IPS DF 6.9 (cell line): ENCODE data around the gene RNF151.

Experiments used
- DNase-seq: peaks from one replicate; pipeline ENCODE4 v3.0.0-alpha.2; 2013; ENCODE audit warnings: low read depth, low spot score
- H3K27ac ChIP-seq: one replicate; pipeline ENCODE4 v1.5.1; 2013; ENCODE audit warnings: low read length, control low read depth
- H3K27me3 ChIP-seq: 2 replicates; pipeline ENCODE4 v1.6.1; 2013; ENCODE audit warnings: mild to moderate bottlenecking, low read length; ENCODE audit not compliant: control insufficient read depth, insufficient read depth
- H3K36me3 ChIP-seq: 2 replicates; pipeline ENCODE4 v1.6.1; 2013; ENCODE audit warnings: low read length; ENCODE audit not compliant: control insufficient read depth, insufficient read depth
- H3K4me1 ChIP-seq: 2 replicates; pipeline ENCODE4 v1.6.1; 2013; ENCODE audit warnings: low read length; ENCODE audit not compliant: control insufficient read depth, insufficient read depth
- H3K4me3 ChIP-seq: 2 replicates; pipeline ENCODE4 v1.5.1; 2013; ENCODE audit warnings: mild to moderate bottlenecking, low read length
- H3K9me3 ChIP-seq: 2 replicates; pipeline ENCODE4 v1.6.1; 2013; ENCODE audit warnings: low read length, inconsistent platforms; ENCODE audit not compliant: control insufficient read depth, insufficient read depth
- WGBS: extraction: QIAGEN DNeasy Blood & Tissue Kit; methylation state at CpG from one replicate; pipeline ENCODE4 v1.1.7; 2013; ENCODE audit warnings: mixed read lengths, missing lambda C conversion rate; ENCODE audit not compliant: insufficient read length, insufficient coverage; 5-methylcytosine and 5-hydroxymethylcytosine counted together

The RNF151 gene

GRCh38 chr16:1972490-1972877 is 5.8 kb downstream of the RNF151 start:
- Histone ChIP-seq H3K9me3 (no peaks in the 10 kb centered on the region), H3K27me3 (no peaks in the 10 kb centered on the region), H3K36me3 (peaks cover 29% of the 10 kb centered on the region), H3K4me1 (peaks cover 5% of the 10 kb centered on the region), H3K4me3 (peak overlapping the region; percentile 90), H3K27ac (no peak overlapping the region)
- no CpG with 5 or more reads among the region's 22 CpGs for WGBS
- DNase-seq: no peak

GRCh38 chr16:1973461-1974156 is 7.0 kb downstream of the RNF151 start:
- Histone ChIP-seq H3K4me1 (peaks cover 5% of the 10 kb centered on the region), H3K9me3 (no peaks in the 10 kb centered on the region), H3K27ac (no peak overlapping the region), H3K4me3 (no peak overlapping the region), H3K36me3 (peaks cover 37% of the 10 kb centered on the region), H3K27me3 (no peaks in the 10 kb centered on the region)
- WGBS: no CpG with 5 or more reads among the region's 16 CpGs
- DNase-seq: no peak

GRCh38 chr16:1974157-1975070 is 7.8 kb downstream of the RNF151 start:
- DNase-seq: no peak
- Histone ChIP-seq H3K27ac (no peak overlapping the region), H3K36me3 (peaks cover 37% of the 10 kb centered on the region), H3K9me3 (no peaks in the 10 kb centered on the region), H3K27me3 (no peaks in the 10 kb centered on the region), H3K4me1 (peaks cover 5% of the 10 kb centered on the region), H3K4me3 (no peak overlapping the region)
- WGBS: no CpG with 5 or more reads among the region's 42 CpGs

GRCh38 chr16:1975432-1976215 is 9.0 kb downstream of the RNF151 start:
- peaks cover 5% of the 10 kb centered on the region for H3K4me1 ChIP-seq
- H3K36me3 ChIP-seq: peaks cover 37% of the 10 kb centered on the region
- WGBS: no CpG with 5 or more reads among the region's 33 CpGs
- DNase-seq: no peak
- H3K9me3 ChIP-seq: no peaks in the 10 kb centered on the region
- peaks cover 1% of the 10 kb centered on the region; the same call in 1 of the 2 replicates for H3K27me3 ChIP-seq
- no peak overlapping the region for H3K27ac ChIP-seq
- H3K4me3 ChIP-seq: no peak overlapping the region

- H3K27me3 ChIP-seq: peaks cover 6% of the 10 kb centered on the region; the same call in 1 of the 2 replicates
- H3K4me1 ChIP-seq: peaks cover 4% of the 10 kb centered on the region
- no CpG with 5 or more reads among the region's 8 CpGs for WGBS
- DNase-seq: no peak
- H3K9me3 ChIP-seq: no peaks in the 10 kb centered on the region
- H3K27ac ChIP-seq: no peak overlapping the region
- H3K4me3 ChIP-seq: no peak overlapping the region
- peaks cover 37% of the 10 kb centered on the region for H3K36me3 ChIP-seq
Measured at GRCh38 chr16:1976216-1976520, 9.5 kb downstream of the RNF151 start.

GRCh38 chr16:1976951-1977874 is 10.6 kb downstream of the RNF151 start:
- no CpG with 5 or more reads among the region's 33 CpGs for WGBS
- DNase-seq: no peak
- Histone ChIP-seq H3K27ac (no peak overlapping the region), H3K36me3 (peaks cover 37% of the 10 kb centered on the region), H3K9me3 (no peaks in the 10 kb centered on the region), H3K4me1 (peaks cover 4% of the 10 kb centered on the region), H3K27me3 (peaks cover 7% of the 10 kb centered on the region; the same call in 1 of the 2 replicates), H3K4me3 (no peak overlapping the region)

- peaks cover 8% of the 10 kb centered on the region; the same call in 1 of the 2 replicates for H3K27me3 ChIP-seq
Measured at GRCh38 chr16:1977875-1978268, 11.2 kb downstream of the RNF151 start.

GRCh38 chr16:1978476-1979120 is 11.9 kb downstream of the RNF151 start:
- no peak for DNase-seq
- peak overlapping the region; percentile 25; the same call in 1 of the 2 replicates for H3K4me3 ChIP-seq
- H3K27me3 ChIP-seq: peaks cover 11% of the 10 kb centered on the region; the same call in 1 of the 2 replicates
- peaks cover 3% of the 10 kb centered on the region; the same call in 1 of the 2 replicates for H3K4me1 ChIP-seq
- H3K9me3 ChIP-seq: no peaks in the 10 kb centered on the region
- peaks cover 37% of the 10 kb centered on the region for H3K36me3 ChIP-seq
- no peak overlapping the region for H3K27ac ChIP-seq
- no CpG with 5 or more reads among the region's 37 CpGs for WGBS

More at GRCh38 chr16:1977875-1978268, 11.2 kb downstream of the RNF151 start:
- no CpG with 5 or more reads among the region's 18 CpGs for WGBS
- no peaks in the 10 kb centered on the region for H3K9me3 ChIP-seq
- no peak overlapping the region for H3K4me3 ChIP-seq
- H3K36me3 ChIP-seq: peaks cover 37% of the 10 kb centered on the region
- H3K4me1 ChIP-seq: peaks cover 3% of the 10 kb centered on the region
- H3K27ac ChIP-seq: no peak overlapping the region
- no peak for DNase-seq

GRCh38 chr16:1979271-1980029 is 12.8 kb downstream of the RNF151 start:
- WGBS: no CpG with 5 or more reads among the region's 70 CpGs
- Histone ChIP-seq H3K27me3 (peaks cover 11% of the 10 kb centered on the region; the same call in 1 of the 2 replicates), H3K9me3 (no peaks in the 10 kb centered on the region), H3K4me3 (peak overlapping the region; percentile 25; the same call in 1 of the 2 replicates), H3K27ac (no peak overlapping the region), H3K36me3 (peaks cover 37% of the 10 kb centered on the region), H3K4me1 (peaks cover 3% of the 10 kb centered on the region; the same call in 1 of the 2 replicates)
- DNase-seq: no peak
